Keratinocyte (primary cell): ENCODE results near the gene SPG7. TPM values are rescaled to one million over a fixed set of nuclear protein-coding genes. Genes with fewer than 3 reads are reported as not detected.

Experiments used
- DNase-seq: peaks from one replicate; pipeline ENCODE4 v3.0.0-alpha.2; 2011; ENCODE audit warnings: low read depth, missing footprints, low spot score
- FAIRE-seq: peaks from 2 replicates; lab custom pipeline; 2011; peaks lifted over from hg19 to GRCh38; lab: Jason Lieb, UNC
- H2AFZ ChIP-seq: 2 replicates; pipeline ENCODE4 v1.6.0; 2012; ENCODE audit warnings: low read length, control low read depth, inconsistent platforms; ENCODE audit not compliant: control insufficient read depth
- H3K27ac ChIP-seq: 2 replicates; pipeline ENCODE4 v1.5.1; 2011; ENCODE audit warnings: low read length; ENCODE audit not compliant: control insufficient read depth, insufficient read depth
- H3K27me3 ChIP-seq: 3 replicates; pipeline ENCODE4 v1.6.0; 2011; ENCODE audit warnings: low read length; ENCODE audit not compliant: control insufficient read depth, insufficient read depth; ENCODE audit errors: extremely low read depth
- H3K36me3 ChIP-seq, 2 experiments: 2 replicates in 1 of 2; 3 replicates in 1 of 2; pipeline ENCODE4 v1.5.1; 2011; ENCODE audit warnings: low read length in 2 of 2, mild to moderate bottlenecking in 1 of 2; ENCODE audit not compliant: control insufficient read depth in 2 of 2, insufficient read depth in 2 of 2; ENCODE audit errors: extremely low read depth in 1 of 2
- H3K4me1 ChIP-seq: 3 replicates; pipeline ENCODE4 v1.5.1; 2011; ENCODE audit warnings: low read length; ENCODE audit not compliant: control insufficient read depth, insufficient read depth; ENCODE audit errors: extremely low read depth
- H3K4me2 ChIP-seq: 3 replicates; pipeline ENCODE4 v1.6.0; 2011; ENCODE audit warnings: low read depth, low read length; ENCODE audit not compliant: control insufficient read depth, insufficient read depth; ENCODE audit errors: extremely low read depth
- H3K4me3 ChIP-seq, 3 experiments: fragments of 200-600 bp in 1 of 3; sonication (generic) in 1 of 3; 2 replicates in 2 of 3; 3 replicates in 1 of 3; pipeline ENCODE4 v1.5.1; 2011 to 2016; ENCODE audit warnings: low read length in 3 of 3, mild to moderate bottlenecking in 3 of 3, control low read depth in 2 of 3, inconsistent platforms in 1 of 3, low read depth in 1 of 3, mixed read lengths in 1 of 3, mixed run types in 1 of 3, moderate library complexity in 1 of 3; ENCODE audit not compliant: control insufficient read depth in 2 of 3, insufficient read depth in 2 of 3; ENCODE audit errors: extremely low read depth in 1 of 3
- H3K79me2 ChIP-seq: 2 replicates; pipeline ENCODE4 v1.6.0; 2012; ENCODE audit warnings: low read length; ENCODE audit not compliant: control insufficient read depth, insufficient read depth
- H3K9ac ChIP-seq: 3 replicates; pipeline ENCODE4 v1.6.0; 2011; ENCODE audit warnings: low read length; ENCODE audit not compliant: control insufficient read depth, insufficient read depth; ENCODE audit errors: extremely low read depth
- H3K9me1 ChIP-seq: 3 replicates; pipeline ENCODE4 v1.6.0; 2011; ENCODE audit warnings: low read length; ENCODE audit not compliant: control insufficient read depth, insufficient read depth; ENCODE audit errors: extremely low read depth
- H3K9me3 ChIP-seq: 2 replicates; pipeline ENCODE4 v1.5.1; 2012; ENCODE audit warnings: low read depth, low read length; ENCODE audit not compliant: control insufficient read depth
- H4K20me1 ChIP-seq: 3 replicates; pipeline ENCODE4 v1.6.0; 2011; ENCODE audit warnings: low read length; ENCODE audit not compliant: control insufficient read depth, insufficient read depth; ENCODE audit errors: extremely low read depth
- CTCF ChIP-seq, 3 experiments: IDR thresholded peaks in 1 of 3; conservative IDR thresholded peaks in 1 of 3; optimal IDR thresholded peaks in 1 of 3; 2 replicates in 2 of 3; 3 replicates in 1 of 3; pipeline versions ENCODE3 to v1.5.1; 2011; ENCODE audit warnings: low read length in 3 of 3, mild to moderate bottlenecking in 3 of 3, moderate library complexity in 2 of 3, control low read depth in 1 of 3, inconsistent platforms in 1 of 3; ENCODE audit not compliant: insufficient read depth in 2 of 3; ENCODE audit errors: extremely low read depth in 1 of 3
- EZH2 ChIP-seq: IDR thresholded peaks from one replicate; pipeline ENCODE4 v1.6.1; 2012; ENCODE audit warnings: inconsistent platforms, mild to moderate bottlenecking, low read length, moderate library complexity
- dilution Hi-C: fragments of 300-500 bp; cut with MboI; formaldehyde crosslinking; loops from one replicate; pipeline ENCODE4 v1.7.0; 2020; ENCODE audit warnings: low sequenced_read_pairs; ENCODE audit not compliant: extremely low pct_ligation_motif_present
- polyA plus RNA-seq, 5 experiments: library from polyadenylated mRNA; depleted of rRNA in 3 of 5; stranded (reverse) in 3 of 5; stranded (forward) in 1 of 5; unstranded in 1 of 5; fragments of >200 nt; gene quantifications; 1 replicate in 1 of 5; 2 replicates in 3 of 5; 3 replicates in 1 of 5; pipeline versions ENCODE4 v1.2.1 to v1.2.3, GENCODE V29; 2011 to 2012; ENCODE audit warnings: missing spikeins in 2 of 5, low read depth in 1 of 5, low replicate concordance in 1 of 5
- small RNA-seq, 3 experiments: library from RNA; depleted of rRNA; stranded (forward); fragments of <200 nt; gene quantifications; one replicate each; pipeline ENCODE3, GENCODE V24; 2012; ENCODE audit warnings: low read depth in 3 of 3, low replicate concordance in 1 of 3; ENCODE audit not compliant: insufficient read length in 3 of 3

SPG7 gene
- polyA plus RNA-seq, 1 donor (not counting 4 experiments of a cell fraction or from before 2014, with no cell fraction given) = 45.2 TPM

- DNase-seq = no peak
- no peaks in the 10 kb centered on the region for H3K36me3 ChIP-seq
- FAIRE-seq = no peak
- no peaks in the 10 kb centered on the region for H3K9me1 ChIP-seq
- H3K9me3 ChIP-seq = no peaks in the 10 kb centered on the region
- H3K4me3 ChIP-seq = no peak overlapping the region
- TF ChIP-seq CTCF (optimal IDR thresholded peaks at IDR 0.05 in 1 of 3, IDR thresholded peaks at IDR 0.05 in 1 of 3, conservative IDR thresholded peaks at IDR 0.05 in 1 of 3; ENCODE audit: extremely low read depth in 1 of 3, insufficient read depth in 2 of 3, low read length in 3 of 3) (no peak), EZH2 (no peak)
- dilution Hi-C loops = no loop called here
- no peak overlapping the region for H3K27ac ChIP-seq
- no peak overlapping the region for H3K4me2 ChIP-seq
- peaks cover 35% of the 10 kb centered on the region for H3K4me1 ChIP-seq
- peaks cover 9% of the 10 kb centered on the region for H3K27me3 ChIP-seq
- no peaks in the 10 kb centered on the region for H4K20me1 ChIP-seq
- H2AFZ ChIP-seq = peak overlapping the region; percentile 53
- H3K79me2 ChIP-seq = no peaks in the 10 kb centered on the region
- no peak overlapping the region for H3K9ac ChIP-seq
Measured at GRCh38 chr16:89605186-89605970, 97.2 kb downstream of the SPG7 start.

- no peak for TF ChIP-seq CTCF (optimal IDR thresholded peaks at IDR 0.05 in 1 of 3, IDR thresholded peaks at IDR 0.05 in 1 of 3, conservative IDR thresholded peaks at IDR 0.05 in 1 of 3; ENCODE audit: extremely low read depth in 1 of 3, insufficient read depth in 2 of 3, low read length in 3 of 3)
- no peak for TF ChIP-seq EZH2
- Histone ChIP-seq H3K9me3 (no peaks in the 10 kb centered on the region), H3K4me1 (peaks cover 30% of the 10 kb centered on the region), H2AFZ (no peak overlapping the region), H3K27me3 (peaks cover 9% of the 10 kb centered on the region), H4K20me1 (no peaks in the 10 kb centered on the region), H3K9me1 (no peaks in the 10 kb centered on the region), H3K9ac (no peak overlapping the region), H3K4me2 (no peak overlapping the region), H3K4me3 (no peak overlapping the region), H3K27ac (no peak overlapping the region), H3K36me3 (no peaks in the 10 kb centered on the region), H3K79me2 (no peaks in the 10 kb centered on the region)
- DNase-seq (no peak), FAIRE-seq (no peak)
- dilution Hi-C loops = no loop called here
Measured at GRCh38 chr16:89606006-89606405, 97.8 kb downstream of the SPG7 start.

Small RNA genes within 50 kb of the gene (small RNA-seq; reads per million reads assigned to genes)
- 0 reads per million in 3 experiments for gene SNORD68

Other genes with a start within 250 kb of the SPG7 start
- 23.8 to 48.1 TPM (median 30.1 TPM) in 3 replicates for gene ANKRD11, start 17.8 kb upstream of the SPG7 start, polyA plus RNA-seq
- 1,741 to 3,736 TPM (median 2,095 TPM) in 3 replicates for gene RPL13, start 52.3 kb downstream of the SPG7 start, polyA plus RNA-seq
- gene CPNE7, start 67.4 kb downstream of the SPG7 start, polyA plus RNA-seq = 6.2 to 12.4 TPM (median 9.1 TPM) in 3 replicates
- 0.09 to 0.13 TPM in 2 of 3 replicates, not detected in the other for gene DPEP1, start 105.2 kb downstream of the SPG7 start, polyA plus RNA-seq
- 64.1 to 91.7 TPM (median 87.0 TPM) in 3 replicates for gene CHMP1A, start 149.3 kb downstream of the SPG7 start, polyA plus RNA-seq
- 4.5 to 6.0 TPM (median 5.3 TPM) in 3 replicates for gene SPATA33, start 149.4 kb downstream of the SPG7 start, polyA plus RNA-seq
- 30.6 to 40.1 TPM (median 37.0 TPM) in 3 replicates for gene CDK10, start 178.3 kb downstream of the SPG7 start, polyA plus RNA-seq
- gene SPATA2L, start 193.3 kb downstream of the SPG7 start, polyA plus RNA-seq = 1.7 to 3.9 TPM (median 2.8 TPM) in 3 replicates
- 1.6 to 4.0 TPM (median 2.3 TPM) in 3 replicates for gene VPS9D1, start 212.5 kb downstream of the SPG7 start, polyA plus RNA-seq
- gene ZNF276, start 213.1 kb downstream of the SPG7 start, polyA plus RNA-seq = 9.3 to 17.9 TPM (median 11.3 TPM) in 3 replicates